CD4-positive, alpha-beta T cell treated with Interleukin-17A for 1 hour (primary cell): ENCODE results near the gene PRPF6.

Experiments
- DNase-seq: peaks from one replicate; pipeline ENCODE4 v3.0.0-alpha.2; 2020

The PRPF6 gene

DNA sequence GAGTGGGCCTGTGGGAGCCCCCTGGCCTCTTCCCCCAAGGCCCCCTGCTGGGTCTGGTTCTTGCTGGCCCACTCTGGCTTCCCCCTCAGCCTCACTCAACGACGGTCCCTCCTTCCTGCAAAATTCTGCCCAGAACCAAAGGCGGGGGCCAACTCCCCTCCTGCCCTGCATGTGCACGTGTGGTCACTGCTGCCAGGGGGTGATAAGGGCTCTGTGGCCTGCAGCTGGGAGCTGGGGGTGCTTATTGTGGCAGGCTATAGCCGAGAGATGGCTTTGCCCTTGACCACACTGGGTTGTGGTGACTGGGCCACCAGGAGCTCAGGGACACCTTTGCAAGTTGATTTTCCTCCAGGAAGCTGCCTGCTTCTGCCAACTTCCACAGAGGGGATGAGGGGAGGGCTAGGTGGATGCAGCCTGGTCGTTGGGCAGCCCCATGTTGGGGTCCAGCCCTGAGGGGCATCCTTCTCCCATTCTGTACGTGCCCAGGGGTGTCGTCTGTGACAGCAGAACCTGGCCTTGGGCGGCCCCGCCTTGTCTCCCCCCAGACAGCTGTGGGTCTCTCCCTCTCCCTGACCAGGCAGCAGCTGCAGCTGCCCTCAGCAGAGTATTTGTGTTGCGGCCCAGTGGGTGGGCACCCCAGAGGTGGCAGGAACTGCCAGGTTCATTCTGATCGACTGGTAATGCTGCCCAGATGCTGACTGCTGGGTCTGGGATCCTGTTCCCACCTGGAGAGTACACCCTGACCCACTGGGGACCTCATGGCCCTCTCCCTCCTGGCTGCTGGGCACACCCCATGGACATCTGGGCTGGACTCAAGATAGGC lies 87.7 kb downstream of the PRPF6 start:
- DNase-seq = no peak

DNA sequence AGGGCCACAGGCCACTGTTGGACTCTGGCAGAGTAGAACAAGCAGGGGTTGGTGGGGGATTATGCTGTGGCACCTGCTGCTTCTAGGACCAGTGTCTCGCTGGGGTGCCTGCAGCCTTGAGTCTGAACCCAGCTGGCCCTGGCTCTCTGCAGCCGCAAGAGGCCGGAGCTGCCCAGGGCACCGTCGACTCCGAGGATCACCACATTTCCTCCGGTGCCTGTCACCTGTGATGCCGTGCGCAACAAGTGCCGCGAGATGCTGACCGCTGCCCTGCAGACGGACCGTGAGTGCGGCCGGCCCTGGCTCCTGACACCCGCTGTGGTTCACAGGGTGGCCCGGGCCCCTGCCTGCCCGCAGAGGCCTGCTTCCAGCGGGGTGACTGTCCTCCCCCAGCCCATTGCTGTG lies 88.3 kb downstream of the PRPF6 start:
- no peak for DNase-seq

DNA sequence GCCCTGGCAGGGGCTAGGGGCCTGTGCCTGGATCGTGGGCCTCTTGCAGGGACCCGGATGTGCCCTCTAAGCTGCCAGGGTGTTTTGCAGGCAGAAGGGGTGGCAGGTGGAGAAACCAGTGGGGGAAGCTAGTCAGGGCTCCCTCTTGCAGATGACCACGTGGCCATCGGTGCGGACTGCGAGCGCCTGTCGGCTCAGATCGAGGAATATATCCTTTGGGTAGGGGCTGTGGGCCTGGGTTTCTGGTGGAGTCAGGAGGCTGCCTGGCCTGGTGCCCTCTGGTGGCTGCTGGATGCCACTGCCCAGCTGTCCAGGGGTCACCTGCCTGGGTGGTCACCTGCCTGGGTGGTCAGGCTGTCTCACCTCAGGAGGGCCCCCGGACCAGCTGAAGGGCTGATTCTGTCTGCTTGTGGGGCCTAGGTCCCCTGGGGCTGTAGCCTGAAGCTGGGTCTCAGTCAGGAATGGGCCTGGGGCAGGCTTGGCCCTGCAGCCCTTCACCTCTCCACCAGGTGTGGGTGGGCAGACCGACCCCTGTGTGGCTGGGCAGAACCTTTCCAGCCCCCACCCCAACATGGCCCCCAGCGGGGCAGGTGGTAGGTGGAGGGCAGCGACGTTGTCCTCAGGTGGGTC lies 88.8 kb downstream of the PRPF6 start:
- peak; percentile 17 for DNase-seq

DNA sequence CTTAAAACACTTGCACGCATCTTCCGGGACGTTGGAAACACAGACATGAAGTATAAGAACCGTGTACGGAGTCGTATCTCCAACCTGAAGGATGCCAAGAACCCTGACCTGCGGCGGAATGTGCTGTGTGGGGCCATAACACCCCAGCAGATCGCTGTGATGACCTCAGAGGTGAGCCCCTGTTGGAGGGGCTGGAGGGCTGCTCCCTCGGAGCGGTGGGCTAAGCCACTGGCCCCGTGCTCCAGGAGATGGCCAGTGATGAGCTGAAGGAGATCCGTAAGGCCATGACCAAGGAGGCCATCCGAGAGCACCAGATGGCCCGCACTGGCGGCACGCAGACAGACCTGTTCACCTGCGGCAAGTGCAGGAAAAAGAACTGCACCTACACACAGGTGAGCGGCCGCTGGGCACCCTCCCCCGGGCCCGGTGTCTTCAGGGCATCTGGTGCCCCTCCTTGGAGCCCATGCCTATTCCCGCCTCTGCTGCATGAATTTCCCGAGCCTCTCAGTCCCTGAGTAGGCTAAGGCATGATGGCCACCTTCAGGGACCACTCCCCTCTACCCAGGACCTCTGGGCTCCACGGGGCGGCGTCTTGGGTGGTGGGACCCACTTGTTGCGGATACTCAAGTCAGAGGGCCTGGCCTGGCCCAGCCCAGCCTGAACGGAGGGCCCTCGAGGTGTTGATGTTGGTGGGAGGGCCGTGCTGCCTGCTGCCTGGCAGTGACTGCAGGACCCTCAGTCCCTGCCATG lies 89.5 kb downstream of the PRPF6 start:
- DNase-seq = no peak

- no peak for DNase-seq
Measured at GRCh38 chr20:64071341-64072332, 90.7 kb downstream of the PRPF6 start.

DNA sequence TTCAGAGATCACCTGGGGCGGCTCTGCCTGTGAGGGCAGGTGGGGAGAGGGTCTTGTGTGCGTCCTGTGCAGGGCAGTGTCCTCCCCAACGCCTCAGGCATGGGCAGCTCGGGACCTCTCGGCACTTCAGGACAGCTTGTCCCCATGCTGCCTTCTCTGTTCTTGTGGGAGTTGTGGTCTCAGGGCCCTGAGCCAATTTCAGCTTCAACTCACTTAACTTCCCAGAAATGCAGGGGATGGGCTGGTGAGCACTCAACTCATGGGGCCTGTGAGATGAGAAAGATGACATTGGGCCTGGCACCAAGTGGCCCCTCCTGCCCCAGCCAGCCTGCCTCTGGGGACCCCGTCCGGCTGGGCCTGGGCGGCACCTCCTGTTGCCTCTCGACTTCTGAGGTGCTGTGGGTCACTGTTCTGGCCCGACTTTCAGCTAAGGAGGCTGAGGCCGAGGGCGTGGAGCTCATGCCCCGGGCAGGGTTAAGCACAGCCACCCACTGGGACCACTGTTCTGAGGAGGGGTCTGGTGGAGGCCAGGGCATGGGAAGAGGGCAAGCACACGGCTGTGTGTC lies 91.6 kb downstream of the PRPF6 start:
- no peak for DNase-seq

DNA sequence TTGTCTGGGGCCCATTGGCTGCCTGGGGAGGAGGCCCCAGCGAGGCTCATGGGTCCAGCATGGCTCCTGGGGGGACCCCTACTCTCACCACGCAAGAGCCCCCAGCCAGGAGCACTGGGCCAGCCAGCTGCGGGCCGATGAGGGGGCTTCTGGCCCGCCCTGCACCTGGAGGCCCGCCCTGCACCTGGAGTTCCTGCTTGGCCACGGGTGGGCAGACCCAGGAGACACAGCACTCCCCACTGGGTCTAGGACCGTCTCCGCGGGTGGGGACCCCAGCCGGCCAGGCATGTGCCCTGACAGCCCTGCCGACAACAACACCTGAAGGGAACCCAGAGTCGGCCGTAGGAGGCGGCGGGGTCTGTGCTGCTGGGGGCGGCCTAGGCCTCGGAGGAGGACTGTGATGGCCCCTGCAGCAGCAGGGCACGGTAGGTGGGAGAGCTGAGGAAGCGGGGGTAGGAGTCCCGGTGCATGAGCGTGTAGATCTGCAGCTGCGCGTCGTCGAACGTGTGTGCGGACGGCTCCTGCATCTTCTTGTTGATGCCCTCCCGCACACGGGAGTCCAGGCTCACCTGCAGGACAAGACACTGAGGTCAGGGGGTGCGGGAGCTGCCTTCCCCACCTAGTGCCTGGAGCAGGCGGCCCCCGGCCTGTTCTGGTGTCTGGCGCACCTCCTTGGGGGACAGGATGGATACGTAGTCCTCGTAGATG lies 92.7 kb downstream of the PRPF6 start:
- no peak for DNase-seq

GRCh38 chr20:64074184-64074789 lies 93.4 kb downstream of the PRPF6 start:
- DNase-seq = no peak

DNA sequence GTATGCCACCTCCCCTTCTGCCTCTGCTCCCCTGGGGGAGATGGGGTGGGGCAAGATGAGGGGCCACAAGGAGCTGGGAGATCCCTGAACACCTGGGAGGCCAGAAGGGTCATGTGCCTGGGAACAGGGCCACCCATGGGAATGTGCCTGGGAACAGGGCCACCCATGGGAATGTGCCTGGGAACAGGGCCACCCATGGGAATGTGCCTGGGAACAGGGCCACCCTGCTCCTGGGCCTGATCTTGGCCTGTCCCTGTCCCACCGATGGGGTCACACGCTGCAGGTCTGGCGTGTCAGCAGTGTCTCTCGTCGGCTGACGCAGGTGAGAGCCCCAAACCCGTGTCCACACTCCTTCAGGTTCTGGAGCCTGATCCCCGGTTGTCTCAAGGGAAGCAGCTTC lies 94.0 kb downstream of the PRPF6 start:
- no peak for DNase-seq

GRCh38 chr20:64075556-64075955 lies 94.6 kb downstream of the PRPF6 start:
- no peak for DNase-seq

DNA sequence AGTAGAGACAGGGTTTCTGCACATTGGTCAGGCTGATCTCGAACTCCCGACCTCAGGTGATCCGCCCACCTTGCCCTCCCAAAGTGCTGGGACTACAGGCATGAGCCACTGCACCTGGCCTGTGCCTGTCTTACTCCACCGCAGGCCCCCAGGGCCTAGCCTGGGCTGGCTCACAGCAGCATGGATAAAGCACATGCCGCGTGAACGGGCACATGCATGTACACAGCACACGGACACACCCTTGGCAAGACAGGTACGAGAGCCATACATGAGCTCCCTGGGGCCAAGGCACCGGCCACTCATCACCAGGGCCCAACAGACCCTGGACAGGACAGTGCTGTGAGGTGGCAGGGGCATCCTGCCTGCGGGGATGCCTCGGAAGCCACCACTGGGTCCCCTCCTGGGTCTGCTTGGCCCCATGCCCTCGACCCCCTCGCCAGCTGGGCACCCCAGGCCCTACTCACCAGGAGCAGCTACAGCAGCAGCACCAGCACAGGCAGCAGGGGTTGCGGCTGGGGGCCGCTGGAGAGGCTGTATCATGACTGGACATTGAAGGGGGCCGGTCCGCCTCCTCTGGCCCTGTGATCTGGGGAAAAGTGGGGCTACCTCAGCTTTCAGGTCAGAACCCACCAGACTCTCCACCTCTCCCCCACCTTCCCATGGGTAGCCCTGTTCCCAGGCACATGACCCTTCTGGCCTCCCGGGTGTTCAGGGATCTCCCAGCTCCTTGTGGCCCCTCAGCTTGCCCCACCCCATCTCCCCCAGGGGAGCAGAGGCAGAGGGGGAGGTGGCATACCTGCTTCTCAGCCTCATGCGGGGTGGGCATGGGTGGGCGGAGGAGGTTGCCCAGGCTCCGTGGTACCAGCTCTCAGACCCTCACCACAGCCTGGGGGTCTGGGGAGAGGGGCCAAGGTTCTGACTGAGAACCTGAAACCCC lies 95.4 kb downstream of the PRPF6 start:
- no peak for DNase-seq

DNA sequence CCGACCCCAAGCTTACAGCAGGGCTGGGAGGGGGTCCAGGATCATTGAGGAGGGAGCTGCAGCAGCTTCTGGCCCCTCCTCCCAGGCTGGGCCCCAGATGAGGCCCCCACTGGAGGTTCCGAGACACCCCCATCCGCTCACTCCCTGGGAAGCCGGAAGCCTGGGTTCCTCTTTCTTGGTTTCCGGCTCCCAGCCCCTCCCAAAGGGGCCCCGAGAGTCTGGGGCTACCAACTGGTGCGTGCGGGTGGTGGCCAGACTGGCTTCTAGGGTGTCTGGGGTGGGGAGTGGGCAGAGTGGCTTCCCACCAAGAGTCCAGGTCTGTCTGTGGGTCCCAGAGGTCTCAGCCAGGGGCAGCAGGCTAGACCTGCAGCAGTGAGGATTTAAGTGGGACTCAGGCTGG lies 96.2 kb downstream of the PRPF6 start:
- DNase-seq = peak; percentile 41

GRCh38 chr20:64077541-64077875 lies 96.6 kb downstream of the PRPF6 start:
- DNase-seq = no peak

- peak; percentile 67 for DNase-seq
Measured at GRCh38 chr20:64077876-64078551, 97.1 kb downstream of the PRPF6 start.

DNA sequence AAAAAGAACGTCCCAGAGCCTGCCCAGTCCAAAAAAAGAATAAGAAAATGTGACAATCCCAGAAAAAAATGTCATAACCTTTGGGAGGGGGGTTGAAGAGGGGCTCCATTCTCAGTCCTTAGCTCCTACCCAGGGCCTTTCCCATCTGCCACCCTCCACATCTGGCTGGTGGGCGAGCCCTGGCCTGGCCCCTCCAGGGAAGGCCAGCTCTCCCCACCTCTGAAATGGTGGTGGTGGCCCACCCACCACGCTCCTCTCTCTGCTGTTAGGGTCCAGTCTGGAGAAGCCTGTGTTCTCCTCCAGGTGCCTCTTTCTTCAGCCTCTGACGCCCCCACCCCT lies 98.0 kb downstream of the PRPF6 start:
- DNase-seq = no peak

DNA sequence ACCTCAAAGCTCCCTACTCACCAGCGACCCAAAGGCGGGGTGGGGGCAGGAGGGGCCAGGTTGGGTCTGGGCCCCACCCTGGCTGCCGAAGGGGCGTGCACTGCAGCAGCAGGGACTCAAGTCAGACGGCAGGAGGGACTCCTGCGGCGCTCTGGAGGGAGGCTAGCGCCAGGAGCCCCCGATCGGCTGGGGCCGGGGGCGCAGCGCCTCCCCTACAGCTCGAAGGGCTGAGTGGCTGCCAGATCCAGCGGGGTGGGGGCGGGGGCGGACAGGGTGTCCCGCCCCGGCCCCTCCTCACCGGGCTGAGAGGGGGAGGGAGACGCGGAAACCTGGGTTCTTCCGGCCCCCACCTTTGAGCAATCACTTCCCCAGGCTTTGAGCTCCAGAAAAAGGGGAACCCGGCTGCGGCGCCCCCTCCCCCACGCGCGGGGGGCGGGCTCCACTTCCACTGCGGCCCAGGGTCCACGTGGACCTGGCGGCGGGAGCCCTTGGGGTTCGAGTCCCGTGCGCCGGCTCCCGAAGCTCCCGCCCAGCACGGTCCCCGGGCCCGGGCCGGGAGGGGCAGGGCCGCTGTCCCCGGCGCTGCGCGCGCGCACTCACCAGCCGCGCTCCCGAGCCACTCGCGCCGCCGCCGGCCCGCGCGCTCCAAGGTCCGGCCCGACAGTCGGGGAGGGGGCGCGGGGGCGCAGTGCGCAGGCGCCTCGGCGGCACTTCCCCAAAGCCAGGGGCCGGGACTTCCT lies 98.5 kb downstream of the PRPF6 start, which contains the start of gene RGS19:
RGS19 (minus strand) TSS at position 246 of the 740 bp plus-strand sequence. CDS start 2,632 bp downstream, outside the sequence.
- peak; percentile 78 for DNase-seq

GRCh38 chr20:64080013-64080812 lies 99.3 kb downstream of the PRPF6 start, which contains the start of gene OPRL1:
OPRL1 (plus strand) TSS chr20:64080082; CDS start chr20:64092721, 12,639 bp downstream.
- DNase-seq = peak; percentile 62
